Astrocyte (in vitro differentiated cells and primary cell): ENCODE results near the gene STARD13. TPM values are rescaled to one million over a fixed set of nuclear protein-coding genes. Genes with fewer than 3 reads are reported as not detected.

Experiments
- DNase-seq: peaks from one replicate; pipeline ENCODE4 v3.0.0-alpha.2; 2010; ENCODE audit warnings: low read depth
- FAIRE-seq: peaks from 2 replicates; lab custom pipeline; 2011; peaks lifted over from hg19 to GRCh38; lab: Jason Lieb, UNC
- H2AFZ ChIP-seq: 2 replicates; pipeline ENCODE4 v1.6.0; 2012; ENCODE audit warnings: low read depth, low read length, inconsistent platforms
- H3K27ac ChIP-seq: 2 replicates; pipeline ENCODE4 v1.5.1; 2011; ENCODE audit warnings: low read depth, low read length, inconsistent platforms
- H3K27me3 ChIP-seq: 2 replicates; pipeline ENCODE4 v1.6.0; 2011; ENCODE audit warnings: low read length, inconsistent platforms; ENCODE audit not compliant: insufficient read depth
- H3K36me3 ChIP-seq: 2 replicates; pipeline ENCODE4 v1.5.1; 2011; ENCODE audit warnings: low read length, inconsistent platforms; ENCODE audit not compliant: insufficient read depth
- H3K4me1 ChIP-seq: 2 replicates; pipeline ENCODE4 v1.5.1; 2011; ENCODE audit warnings: low read length, inconsistent platforms; ENCODE audit not compliant: insufficient read depth
- H3K4me2 ChIP-seq: 2 replicates; pipeline ENCODE4 v1.6.0; 2012; ENCODE audit warnings: low read length, inconsistent platforms
- H3K4me3 ChIP-seq: 2 replicates; pipeline ENCODE4 v1.5.1; 2011; ENCODE audit warnings: low read depth, mild to moderate bottlenecking, low read length, inconsistent platforms; ENCODE audit not compliant: insufficient read depth
- H3K79me2 ChIP-seq: 2 replicates; pipeline ENCODE4 v1.6.0; 2012; ENCODE audit warnings: mild to moderate bottlenecking, low read length, inconsistent platforms; ENCODE audit not compliant: insufficient read depth
- H3K9ac ChIP-seq: 2 replicates; pipeline ENCODE4 v1.6.0; 2012; ENCODE audit warnings: mild to moderate bottlenecking, low read length, inconsistent platforms
- H3K9me3 ChIP-seq: 2 replicates; pipeline ENCODE4 v1.5.1; 2012; ENCODE audit warnings: low read depth, mild to moderate bottlenecking, low read length, inconsistent platforms; ENCODE audit not compliant: insufficient read depth
- H4K20me1 ChIP-seq: 2 replicates; pipeline ENCODE4 v1.6.0; 2012; ENCODE audit warnings: low read length, inconsistent platforms; ENCODE audit not compliant: insufficient read depth
- H3K27ac Mint-ChIP-seq: one replicate; pipeline ENCODE4 v1.8.0; 2021; ENCODE audit warnings: mild to moderate bottlenecking, mixed read lengths; ENCODE audit not compliant: unreplicated experiment
- H3K27me3 Mint-ChIP-seq: one replicate; pipeline ENCODE4 v1.8.0; 2021; ENCODE audit warnings: low read depth, mixed read lengths; ENCODE audit not compliant: unreplicated experiment
- H3K36me3 Mint-ChIP-seq: one replicate; pipeline ENCODE4 v1.8.0; 2021; ENCODE audit warnings: low read depth, mixed read lengths; ENCODE audit not compliant: unreplicated experiment
- H3K4me1 Mint-ChIP-seq: one replicate; pipeline ENCODE4 v1.8.0; 2021; ENCODE audit warnings: low read depth, mixed read lengths; ENCODE audit not compliant: unreplicated experiment
- H3K4me3 Mint-ChIP-seq: one replicate; pipeline ENCODE4 v1.8.0; 2021; ENCODE audit warnings: mild to moderate bottlenecking, moderate library complexity, mixed read lengths; ENCODE audit not compliant: unreplicated experiment
- H3K9me3 Mint-ChIP-seq: one replicate; pipeline ENCODE4 v1.8.0; 2021; ENCODE audit warnings: mild to moderate bottlenecking, mixed read lengths; ENCODE audit not compliant: unreplicated experiment
- EZH2 ChIP-seq: IDR thresholded peaks from 2 replicates; pipeline ENCODE4 v1.6.1; 2012; ENCODE audit warnings: mild to moderate bottlenecking, low read length, inconsistent platforms; ENCODE audit not compliant: insufficient read depth
- total RNA-seq: library from RNA; stranded (reverse); gene quantifications from 2 replicates; pipeline ENCODE4 v1.2.1, GENCODE V29; 2021
- TF ChIP-seq, protein P1 (sequence below): IDR thresholded peaks from 2 replicates; pipeline ENCODE4 v1.5.1; 2011; ENCODE audit warnings: low read depth, mild to moderate bottlenecking, inconsistent platforms, low read length, moderate library complexity; ENCODE audit not compliant: insufficient read depth

STARD13 gene
- total RNA-seq, 1 donor from 2014 or later = 30.1 TPM

DNA sequence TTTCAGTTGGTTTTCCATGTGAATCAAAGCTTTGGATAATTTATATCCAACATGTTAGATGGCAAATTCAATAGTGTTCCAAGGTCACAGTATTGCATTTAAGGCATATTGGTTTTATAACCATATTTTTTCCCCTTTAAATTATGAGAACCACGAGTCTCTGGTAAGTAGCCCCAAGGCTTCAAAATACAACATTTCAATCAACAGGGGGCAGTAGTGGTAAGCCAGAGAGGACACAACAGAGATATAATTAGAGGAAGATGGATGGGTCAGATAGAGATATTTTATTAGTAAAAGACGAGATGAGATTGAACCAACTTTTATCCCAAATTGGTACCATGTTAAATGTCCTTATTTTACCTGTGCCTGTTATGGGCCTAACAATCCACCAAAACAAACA lies 216.2 kb downstream of the STARD13 start:
- no peak overlapping the region for H3K9ac ChIP-seq
- H3K4me3 Mint-ChIP-seq = no peak overlapping the region
- H3K27me3 ChIP-seq = no peaks in the 10 kb centered on the region
- peaks cover 2% of the 10 kb centered on the region for H3K9me3 Mint-ChIP-seq
- H3K4me3 ChIP-seq = no peak overlapping the region
- H3K27ac Mint-ChIP-seq = no peak overlapping the region
- no peaks in the 10 kb centered on the region for H3K4me1 ChIP-seq
- no peak overlapping the region for H3K4me2 ChIP-seq
- H3K79me2 ChIP-seq = no peaks in the 10 kb centered on the region
- no peaks in the 10 kb centered on the region for H3K36me3 Mint-ChIP-seq
- peaks cover 2% of the 10 kb centered on the region for H3K27me3 Mint-ChIP-seq
- DNase-seq (no peak), FAIRE-seq (no peak)
- H3K4me1 Mint-ChIP-seq = peaks cover 2% of the 10 kb centered on the region
- H2AFZ ChIP-seq = no peak overlapping the region
- H3K27ac ChIP-seq = no peak overlapping the region
- no peaks in the 10 kb centered on the region for H4K20me1 ChIP-seq
- TF ChIP-seq, protein P1, sequence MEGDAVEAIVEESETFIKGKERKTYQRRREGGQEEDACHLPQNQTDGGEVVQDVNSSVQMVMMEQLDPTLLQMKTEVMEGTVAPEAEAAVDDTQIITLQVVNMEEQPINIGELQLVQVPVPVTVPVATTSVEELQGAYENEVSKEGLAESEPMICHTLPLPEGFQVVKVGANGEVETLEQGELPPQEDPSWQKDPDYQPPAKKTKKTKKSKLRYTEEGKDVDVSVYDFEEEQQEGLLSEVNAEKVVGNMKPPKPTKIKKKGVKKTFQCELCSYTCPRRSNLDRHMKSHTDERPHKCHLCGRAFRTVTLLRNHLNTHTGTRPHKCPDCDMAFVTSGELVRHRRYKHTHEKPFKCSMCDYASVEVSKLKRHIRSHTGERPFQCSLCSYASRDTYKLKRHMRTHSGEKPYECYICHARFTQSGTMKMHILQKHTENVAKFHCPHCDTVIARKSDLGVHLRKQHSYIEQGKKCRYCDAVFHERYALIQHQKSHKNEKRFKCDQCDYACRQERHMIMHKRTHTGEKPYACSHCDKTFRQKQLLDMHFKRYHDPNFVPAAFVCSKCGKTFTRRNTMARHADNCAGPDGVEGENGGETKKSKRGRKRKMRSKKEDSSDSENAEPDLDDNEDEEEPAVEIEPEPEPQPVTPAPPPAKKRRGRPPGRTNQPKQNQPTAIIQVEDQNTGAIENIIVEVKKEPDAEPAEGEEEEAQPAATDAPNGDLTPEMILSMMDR = no peak
- no peak for TF ChIP-seq EZH2
- H3K36me3 ChIP-seq = no peaks in the 10 kb centered on the region
- H3K9me3 ChIP-seq = no peaks in the 10 kb centered on the region

DNA sequence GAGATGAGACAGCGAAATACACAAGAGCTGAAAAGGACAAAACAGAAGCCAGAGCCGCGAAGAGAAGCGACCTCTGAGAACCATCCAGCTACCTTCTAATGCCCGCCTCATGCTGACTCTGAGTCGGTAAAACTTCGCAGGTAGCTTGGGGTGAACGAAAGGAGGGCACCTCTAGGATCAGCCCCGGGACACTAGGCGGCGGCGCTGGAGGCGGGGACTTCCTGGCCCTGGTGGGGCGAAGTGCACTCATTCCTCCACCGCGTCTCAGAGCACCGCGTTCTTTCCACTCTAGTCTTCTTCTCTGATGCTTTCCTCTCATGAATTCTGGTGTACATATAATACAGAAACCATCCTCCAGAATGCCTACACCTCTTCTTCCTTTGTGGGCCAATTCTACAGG lies 219.2 kb downstream of the STARD13 start:
- Histone ChIP-seq H3K9me3 (no peaks in the 10 kb centered on the region), H4K20me1 (no peaks in the 10 kb centered on the region), H2AFZ (no peak overlapping the region), H3K4me2 (no peak overlapping the region), H3K36me3 (no peaks in the 10 kb centered on the region), H3K4me1 (no peaks in the 10 kb centered on the region), H3K4me3 (no peak overlapping the region), H3K79me2 (no peaks in the 10 kb centered on the region), H3K27ac (no peak overlapping the region), H3K9ac (no peak overlapping the region), H3K27me3 (no peaks in the 10 kb centered on the region)
- DNase-seq (no peak), FAIRE-seq (no peak)
- Mint-ChIP-seq H3K36me3 (no peaks in the 10 kb centered on the region), H3K27ac (no peak overlapping the region), H3K27me3 (peaks cover 2% of the 10 kb centered on the region), H3K4me3 (no peak overlapping the region), H3K4me1 (no peaks in the 10 kb centered on the region), H3K9me3 (peaks cover 2% of the 10 kb centered on the region)
- TF ChIP-seq, protein P1 = no peak
- no peak for TF ChIP-seq EZH2

DNA sequence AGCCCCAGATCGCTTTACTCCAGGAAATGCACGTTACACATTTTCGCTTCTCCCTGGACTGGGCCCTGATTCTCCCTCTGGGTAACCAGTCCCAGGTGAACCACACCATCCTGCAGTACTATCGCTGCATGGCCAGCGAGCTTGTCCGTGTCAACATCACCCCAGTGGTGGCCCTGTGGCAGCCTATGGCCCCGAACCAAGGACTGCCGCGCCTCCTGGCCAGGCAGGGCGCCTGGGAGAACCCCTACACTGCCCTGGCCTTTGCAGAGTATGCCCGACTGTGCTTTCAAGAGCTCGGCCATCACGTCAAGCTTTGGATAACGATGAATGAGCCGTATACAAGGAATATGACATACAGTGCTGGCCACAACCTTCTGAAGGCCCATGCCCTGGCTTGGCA lies 224.7 kb downstream of the STARD13 start:
- Histone ChIP-seq H2AFZ (no peak overlapping the region), H3K27me3 (no peaks in the 10 kb centered on the region), H3K79me2 (no peaks in the 10 kb centered on the region), H3K9me3 (no peaks in the 10 kb centered on the region), H3K36me3 (no peaks in the 10 kb centered on the region), H3K27ac (no peak overlapping the region), H3K4me3 (no peak overlapping the region), H3K4me2 (no peak overlapping the region), H3K4me1 (no peaks in the 10 kb centered on the region), H4K20me1 (no peaks in the 10 kb centered on the region), H3K9ac (no peak overlapping the region)
- FAIRE-seq = no peak
- Mint-ChIP-seq H3K4me1 (peaks cover 4% of the 10 kb centered on the region), H3K36me3 (no peaks in the 10 kb centered on the region), H3K27me3 (no peaks in the 10 kb centered on the region), H3K27ac (no peak overlapping the region), H3K9me3 (no peaks in the 10 kb centered on the region), H3K4me3 (no peak overlapping the region)
- TF ChIP-seq EZH2 = no peak
- TF ChIP-seq, protein P1 = no peak
- no peak for DNase-seq
